NCI-H2029 (cell line): ENCODE measurements around the gene SEL1L2.

Source experiments
- DNase-seq: peaks from one replicate; lab custom pipeline; 2025; lab: John Stamatoyannopoulos, UW

SEL1L2 gene

GRCh38 chr20:13813910-13814309 lies 176.5 kb downstream of the SEL1L2 start:
- no peak for DNase-seq

- DNase-seq: no peak
These were observed 180.0 kb downstream of the SEL1L2 start for GRCh38 chr20:13810446-13810845.

- no peak for DNase-seq
These were observed 180.6 kb downstream of the SEL1L2 start for GRCh38 chr20:13809855-13810254.

GRCh38 chr20:13809373-13809772 lies 181.0 kb downstream of the SEL1L2 start:
- no peak for DNase-seq

GRCh38 chr20:13800728-13801134 lies 189.7 kb downstream of the SEL1L2 start:
- peak; percentile 95 for DNase-seq

- no peak for DNase-seq
These were observed 190.4 kb downstream of the SEL1L2 start for GRCh38 chr20:13799974-13800373.
